Esophagus squamous epithelium (tissue), 5 donors: ENCODE data around the gene RNU6-7. TPM values are rescaled to one million over a fixed set of nuclear protein-coding genes. Genes with fewer than 3 reads are reported as not detected.

Experiments used
- DNase-seq: peaks from one replicate; lab custom pipeline; 2025; lab: John Stamatoyannopoulos, UW
- H3K27ac ChIP-seq, 4 donors: fragments of 200-600 bp; sonication (generic); one replicate each; pipeline ENCODE4 v1.5.1; 2016 to 2019; ENCODE audit warnings: mild to moderate bottlenecking in 1 of 4
- H3K27me3 ChIP-seq, 4 donors: fragments of 200-600 bp; sonication (generic); 1 replicate in 3 of 4; 2 replicates in 1 of 4; pipeline versions ENCODE4 v1.5.1 to v1.6.0; 2017 to 2021; ENCODE audit warnings: antibody characterized with exemption in 1 of 4
- H3K36me3 ChIP-seq, 3 donors: fragments of 200-600 bp; sonication (generic); one replicate each; pipeline ENCODE4 v1.5.1; 2016 to 2019
- H3K4me1 ChIP-seq, 3 donors: fragments of 200-600 bp; sonication (generic); one replicate each; pipeline ENCODE4 v1.5.1; 2017 to 2019
- H3K4me3 ChIP-seq, 4 donors: fragments of 200-600 bp; sonication (generic); 1 replicate in 3 of 4; 2 replicates in 1 of 4; pipeline ENCODE4 v1.5.1; 2016 to 2019; ENCODE audit warnings: mild to moderate bottlenecking in 2 of 4, moderate library complexity in 1 of 4
- H3K9me3 ChIP-seq, 3 donors: fragments of 200-600 bp; sonication (generic); one replicate each; pipeline ENCODE4 v1.5.1; 2016 to 2019
- CTCF ChIP-seq, 6 experiments: fragments of 450-650 bp in 4 of 6; fragments of 200-600 bp in 2 of 6; sonication (generic) in 2 of 6; IDR thresholded peaks; one replicate each; pipeline ENCODE4 v1.5.1; 2016 to 2019; ENCODE audit warnings: antibody characterized with exemption in 6 of 6, mild to moderate bottlenecking in 4 of 6, moderate library complexity in 4 of 6
- POLR2A ChIP-seq, 4 donors: fragments of 450-650 bp; IDR thresholded peaks; one replicate each; pipeline ENCODE4 v1.6.1; 2017; ENCODE audit warnings: antibody characterized with exemption in 4 of 4, mild to moderate bottlenecking in 4 of 4, moderate library complexity in 3 of 4
- WGBS, 2 donors: methylation state at CpG; one replicate each; pipeline ENCODE4 v1.1.5; 2018; 5-methylcytosine and 5-hydroxymethylcytosine counted together
- intact Hi-C: fragments of 100-400 bp; cut with DNase I; formaldehyde crosslinking; loops from one replicate; pipeline ENCODE4 v1.15.0; 2022
- total RNA-seq, 4 donors: library from RNA; depleted of rRNA; stranded (reverse); fragments of >200 nt; gene quantifications; one replicate each; pipeline ENCODE4 v1.1.0, GENCODE V29; 2016
- donor health status: DM: yes; HTN: yes; CAD: no.

The RNU6-7 gene
- total RNA-seq, 4 donors from 2014 or later: not detected

GRCh38 chr14:32200368-32201192, 1.3 kb upstream of the RNU6-7 start:
- TF ChIP-seq CTCF (IDR thresholded peaks at IDR 0.05) (no peak), POLR2A (IDR thresholded peaks at IDR 0.05) (no peak)
- no peak for DNase-seq

DNA sequence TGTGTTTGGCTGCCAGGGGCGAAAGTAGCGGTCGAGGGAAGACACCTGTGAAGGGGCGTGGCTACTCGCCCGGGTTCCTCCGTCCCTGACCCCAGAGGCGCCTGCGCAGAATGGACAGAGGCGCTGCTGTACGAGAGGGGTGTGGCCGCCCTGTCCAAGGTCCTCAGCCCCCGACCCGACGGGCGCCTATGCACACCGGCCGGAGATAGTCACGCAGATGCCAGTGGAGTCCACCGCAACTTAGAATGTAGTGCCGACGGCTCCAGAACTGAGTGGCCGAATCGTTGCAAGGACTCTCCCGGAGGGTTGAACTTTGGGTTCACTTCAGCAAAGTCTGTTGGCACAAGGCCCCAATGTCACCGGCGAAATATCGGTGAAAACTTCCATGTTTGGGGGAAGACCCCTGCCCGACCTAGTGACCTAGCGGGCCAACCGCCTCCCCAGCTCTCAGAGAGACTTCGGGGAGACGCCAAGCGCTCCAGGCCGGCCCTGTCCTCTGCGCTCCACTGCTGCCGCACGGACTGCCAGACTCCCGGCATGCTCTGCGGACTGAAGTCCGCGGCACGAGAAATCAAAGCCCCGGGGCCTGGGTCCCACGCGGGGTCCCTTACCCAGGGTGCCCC, 541 bp upstream of the RNU6-7 start:
- Histone ChIP-seq H3K4me3 (peak overlapping the region; percentile 50 to 82 (median 66)), H3K36me3 (no peaks in the 10 kb centered on the region), H3K27me3 (no peaks in the 10 kb centered on the region), H3K27ac (peak overlapping the region; percentile 86 to 92 (median 88)), H3K9me3 (no peaks in the 10 kb centered on the region), H3K4me1 (peaks cover 0 to 47% (median 6%) of the 10 kb centered on the region in 3 donors)
- intact Hi-C loops: loop anchor here (5.0 kb wide), 1 partner anchor 124 kb away; the partner anchor contains the start of gene ARHGAP5
- no peak for TF ChIP-seq CTCF (IDR thresholded peaks at IDR 0.05)
- TF ChIP-seq POLR2A (IDR thresholded peaks at IDR 0.05): peak in 1 of 4 donors; percentile 41
- DNase-seq: peak; percentile 15
- 0% methylated on average over 3 to 13 of the region's 46 CpGs for WGBS, 2 donors

More at GRCh38 chr14:32200368-32201192, 1.3 kb upstream of the RNU6-7 start:
- intact Hi-C loops: loop anchor here (5.0 kb wide), 1 partner anchor 123 kb away; the partner anchor contains the start of gene ARHGAP5
- H3K27ac ChIP-seq: peak overlapping the region; percentile 86 to 92 (median 88)
- peak overlapping the region; percentile 50 to 82 (median 66) for H3K4me3 ChIP-seq
- peaks cover 0 to 47% (median 6%) of the 10 kb centered on the region in 3 donors for H3K4me1 ChIP-seq
- H3K27me3 ChIP-seq: no peaks in the 10 kb centered on the region
- no peaks in the 10 kb centered on the region for H3K9me3 ChIP-seq
- no peaks in the 10 kb centered on the region for H3K36me3 ChIP-seq
- WGBS, 2 donors: 8 to 9% methylated on average over 14 of the region's 14 CpGs

GRCh38 chr14:32202491-32202997, 699 bp downstream of the RNU6-7 start:
- Histone ChIP-seq H3K27ac (peak overlapping the region; percentile 86 to 92 (median 88)), H3K4me3 (peak overlapping the region; percentile 50 to 82 (median 66)), H3K9me3 (no peaks in the 10 kb centered on the region), H3K27me3 (no peaks in the 10 kb centered on the region), H3K4me1 (peaks cover 0 to 47% (median 6%) of the 10 kb centered on the region in 3 donors), H3K36me3 (no peaks in the 10 kb centered on the region)
- DNase-seq: no peak
- intact Hi-C loops: loop anchor here (5.0 kb wide), 1 partner anchor 125 kb away; the partner anchor contains the start of gene ARHGAP5
- WGBS, 2 donors: 0 to 2% methylated on average over 8 of the region's 8 CpGs
- no peak for TF ChIP-seq POLR2A (IDR thresholded peaks at IDR 0.05)
- no peak for TF ChIP-seq CTCF (IDR thresholded peaks at IDR 0.05)

GRCh38 chr14:32202998-32203882, 1.4 kb downstream of the RNU6-7 start, which contains the start of gene RNU6-8:
Gene RNU6-8 (minus strand): TSS chr14:32203269.
- TF ChIP-seq POLR2A (IDR thresholded peaks at IDR 0.05): peak in 2 of 4 donors; percentile 46 to 51
- no peak for TF ChIP-seq CTCF (IDR thresholded peaks at IDR 0.05)
- Histone ChIP-seq H3K27me3 (no peaks in the 10 kb centered on the region), H3K4me3 (peak within 1 kb of the TSS; percentile 50 to 82 (median 66)), H3K27ac (peak within 1 kb of the TSS; percentile 86 to 92 (median 88)), H3K36me3 (no peaks in the 10 kb centered on the region), H3K9me3 (no peaks in the 10 kb centered on the region), H3K4me1 (peaks cover 0 to 47% (median 6%) of the 10 kb centered on the region in 3 donors)
- DNase-seq: peak; percentile 24
- 1% methylated on average over 16 to 37 of the region's 57 CpGs for WGBS, 2 donors
- intact Hi-C loops: loop anchor here (5.0 kb wide), 1 partner anchor 126 kb away; the partner anchor contains the start of gene ARHGAP5
